WTC11 (cell line): ENCODE results near the gene MRAS.

Source experiments
- CREM ChIP-seq: sonication (generic); formaldehyde crosslinking; IDR thresholded peaks from 2 replicates; pipeline ENCODE4 v1.8.1; 2022; ENCODE audit warnings: mild to moderate bottlenecking, missing genetic modification reagents, moderate library complexity
- CTCF ChIP-seq: fragments of 200-600 bp; IDR thresholded peaks from 2 replicates; pipeline ENCODE4 v1.8.0; 2022; ENCODE audit warnings: antibody characterized with exemption
- HMGXB4 ChIP-seq: sonication (generic); formaldehyde crosslinking; IDR thresholded peaks from 2 replicates; pipeline ENCODE4 v1.8.1; 2023; ENCODE audit warnings: mild to moderate bottlenecking, moderate library complexity, missing genetic modification reagents
- IRF1 ChIP-seq: sonication (generic); formaldehyde crosslinking; IDR thresholded peaks from 2 replicates; pipeline ENCODE4 v1.8.0; 2023; ENCODE audit warnings: missing genetic modification reagents
- IRF2 ChIP-seq: sonication (generic); formaldehyde crosslinking; IDR thresholded peaks from 2 replicates; pipeline ENCODE4 v1.8.0; 2022; ENCODE audit warnings: low read depth, missing genetic modification reagents, borderline replicate concordance
- JUN ChIP-seq: sonication (generic); formaldehyde crosslinking; IDR thresholded peaks from 2 replicates; pipeline ENCODE4 v1.8.0; 2023; ENCODE audit warnings: mild to moderate bottlenecking, missing genetic modification reagents
- SMAD3 ChIP-seq: sonication (generic); formaldehyde crosslinking; IDR thresholded peaks from 2 replicates; pipeline ENCODE4 v1.8.0; 2022; ENCODE audit warnings: missing genetic modification reagents, mild to moderate bottlenecking, borderline replicate concordance
- ZNF423 ChIP-seq: fragments of 250-450 bp; sonication (Bioruptor Pico); IDR thresholded peaks from 2 replicates; pipeline ENCODE4 v2.1.2; 2022; ENCODE audit warnings: mild to moderate bottlenecking, moderate library complexity
- TF ChIP-seq, protein P1 (sequence below): sonication (generic); formaldehyde crosslinking; IDR thresholded peaks from 2 replicates; pipeline ENCODE4 v1.8.0; 2022; ENCODE audit warnings: mild to moderate bottlenecking, missing genetic modification reagents
- TF ChIP-seq, protein P2 (sequence below): sonication (generic); formaldehyde crosslinking; IDR thresholded peaks from 2 replicates; pipeline ENCODE4 v1.8.1; 2022; ENCODE audit warnings: mild to moderate bottlenecking, missing genetic modification reagents, moderate library complexity, borderline replicate concordance
- TF ChIP-seq, protein P3 (sequence below): sonication (generic); formaldehyde crosslinking; IDR thresholded peaks from 2 replicates; pipeline ENCODE4 v1.8.1; 2023; ENCODE audit warnings: mild to moderate bottlenecking, missing genetic modification reagents

DNA sequence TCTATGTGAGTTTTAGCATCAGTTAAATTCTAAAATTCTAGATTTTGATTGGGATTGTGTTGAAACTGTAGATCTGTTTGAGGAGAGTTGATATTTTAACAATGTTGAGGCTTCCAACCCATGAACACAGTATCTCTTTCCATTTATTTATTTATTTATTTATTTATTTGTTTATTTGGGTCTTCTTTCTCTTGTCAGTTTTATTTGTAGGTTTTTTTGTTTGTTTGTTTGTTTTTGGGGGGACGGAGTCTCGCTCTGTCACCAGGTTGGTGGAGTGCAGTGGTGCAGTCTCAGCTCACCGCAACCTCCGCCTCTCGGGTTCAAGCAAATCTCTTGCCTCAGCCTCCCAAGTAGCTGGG is 25.3 kb downstream of the MRAS start:
- TF ChIP-seq, protein P1, sequence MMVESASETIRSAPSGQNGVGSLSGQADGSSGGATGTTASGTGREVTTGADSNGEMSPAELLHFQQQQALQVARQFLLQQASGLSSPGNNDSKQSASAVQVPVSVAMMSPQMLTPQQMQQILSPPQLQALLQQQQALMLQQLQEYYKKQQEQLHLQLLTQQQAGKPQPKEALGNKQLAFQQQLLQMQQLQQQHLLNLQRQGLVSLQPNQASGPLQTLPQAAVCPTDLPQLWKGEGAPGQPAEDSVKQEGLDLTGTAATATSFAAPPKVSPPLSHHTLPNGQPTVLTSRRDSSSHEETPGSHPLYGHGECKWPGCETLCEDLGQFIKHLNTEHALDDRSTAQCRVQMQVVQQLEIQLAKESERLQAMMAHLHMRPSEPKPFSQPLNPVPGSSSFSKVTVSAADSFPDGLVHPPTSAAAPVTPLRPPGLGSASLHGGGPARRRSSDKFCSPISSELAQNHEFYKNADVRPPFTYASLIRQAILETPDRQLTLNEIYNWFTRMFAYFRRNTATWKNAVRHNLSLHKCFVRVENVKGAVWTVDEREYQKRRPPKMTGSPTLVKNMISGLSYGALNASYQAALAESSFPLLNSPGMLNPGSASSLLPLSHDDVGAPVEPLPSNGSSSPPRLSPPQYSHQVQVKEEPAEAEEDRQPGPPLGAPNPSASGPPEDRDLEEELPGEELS: no peak
- no peak for TF ChIP-seq IRF1 (CRISPR knock-in tag)
- no peak for TF ChIP-seq JUN
- no peak for TF ChIP-seq CREM
- TF ChIP-seq ZNF423: no peak
- no peak for TF ChIP-seq CTCF
- TF ChIP-seq, protein P2, sequence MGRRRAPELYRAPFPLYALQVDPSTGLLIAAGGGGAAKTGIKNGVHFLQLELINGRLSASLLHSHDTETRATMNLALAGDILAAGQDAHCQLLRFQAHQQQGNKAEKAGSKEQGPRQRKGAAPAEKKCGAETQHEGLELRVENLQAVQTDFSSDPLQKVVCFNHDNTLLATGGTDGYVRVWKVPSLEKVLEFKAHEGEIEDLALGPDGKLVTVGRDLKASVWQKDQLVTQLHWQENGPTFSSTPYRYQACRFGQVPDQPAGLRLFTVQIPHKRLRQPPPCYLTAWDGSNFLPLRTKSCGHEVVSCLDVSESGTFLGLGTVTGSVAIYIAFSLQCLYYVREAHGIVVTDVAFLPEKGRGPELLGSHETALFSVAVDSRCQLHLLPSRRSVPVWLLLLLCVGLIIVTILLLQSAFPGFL: no peak
- TF ChIP-seq, protein P3, sequence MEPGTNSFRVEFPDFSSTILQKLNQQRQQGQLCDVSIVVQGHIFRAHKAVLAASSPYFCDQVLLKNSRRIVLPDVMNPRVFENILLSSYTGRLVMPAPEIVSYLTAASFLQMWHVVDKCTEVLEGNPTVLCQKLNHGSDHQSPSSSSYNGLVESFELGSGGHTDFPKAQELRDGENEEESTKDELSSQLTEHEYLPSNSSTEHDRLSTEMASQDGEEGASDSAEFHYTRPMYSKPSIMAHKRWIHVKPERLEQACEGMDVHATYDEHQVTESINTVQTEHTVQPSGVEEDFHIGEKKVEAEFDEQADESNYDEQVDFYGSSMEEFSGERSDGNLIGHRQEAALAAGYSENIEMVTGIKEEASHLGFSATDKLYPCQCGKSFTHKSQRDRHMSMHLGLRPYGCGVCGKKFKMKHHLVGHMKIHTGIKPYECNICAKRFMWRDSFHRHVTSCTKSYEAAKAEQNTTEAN (CRISPR knock-in tag): no peak
- no peak for TF ChIP-seq HMGXB4 (CRISPR knock-in tag)
- TF ChIP-seq SMAD3 (CRISPR knock-in tag): no peak
- TF ChIP-seq IRF2 (CRISPR knock-in tag): no peak
